A375 (cell line): ENCODE measurements around the gene KRTAP10-10. TPM values are rescaled to one million over a fixed set of nuclear protein-coding genes. Genes with fewer than 3 reads are reported as not detected.

ENCODE experiments used
- small RNA-seq: library from RNA; depleted of rRNA; stranded (forward); fragments of <200 nt; gene quantifications from one replicate; pipeline ENCODE3, GENCODE V24; 2014
- total RNA-seq: library from RNA; depleted of rRNA; stranded (reverse); fragments of >200 nt; shearing (Covaris generic); gene quantifications from 2 replicates; pipeline ENCODE4 v1.2.3, GENCODE V29; 2014; rRNA removed

Gene KRTAP10-10, protein sequence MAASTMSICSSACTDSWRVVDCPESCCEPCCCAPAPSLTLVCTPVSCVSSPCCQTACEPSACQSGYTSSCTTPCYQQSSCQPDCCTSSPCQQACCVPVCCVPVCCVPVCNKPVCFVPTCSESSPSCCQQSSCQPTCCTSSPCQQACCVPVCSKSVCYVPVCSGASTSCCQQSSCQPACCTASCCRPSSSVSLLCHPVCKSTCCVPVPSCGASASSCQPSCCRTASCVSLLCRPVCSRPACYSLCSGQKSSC
- not detected in 2 replicates for total RNA-seq

DNA sequence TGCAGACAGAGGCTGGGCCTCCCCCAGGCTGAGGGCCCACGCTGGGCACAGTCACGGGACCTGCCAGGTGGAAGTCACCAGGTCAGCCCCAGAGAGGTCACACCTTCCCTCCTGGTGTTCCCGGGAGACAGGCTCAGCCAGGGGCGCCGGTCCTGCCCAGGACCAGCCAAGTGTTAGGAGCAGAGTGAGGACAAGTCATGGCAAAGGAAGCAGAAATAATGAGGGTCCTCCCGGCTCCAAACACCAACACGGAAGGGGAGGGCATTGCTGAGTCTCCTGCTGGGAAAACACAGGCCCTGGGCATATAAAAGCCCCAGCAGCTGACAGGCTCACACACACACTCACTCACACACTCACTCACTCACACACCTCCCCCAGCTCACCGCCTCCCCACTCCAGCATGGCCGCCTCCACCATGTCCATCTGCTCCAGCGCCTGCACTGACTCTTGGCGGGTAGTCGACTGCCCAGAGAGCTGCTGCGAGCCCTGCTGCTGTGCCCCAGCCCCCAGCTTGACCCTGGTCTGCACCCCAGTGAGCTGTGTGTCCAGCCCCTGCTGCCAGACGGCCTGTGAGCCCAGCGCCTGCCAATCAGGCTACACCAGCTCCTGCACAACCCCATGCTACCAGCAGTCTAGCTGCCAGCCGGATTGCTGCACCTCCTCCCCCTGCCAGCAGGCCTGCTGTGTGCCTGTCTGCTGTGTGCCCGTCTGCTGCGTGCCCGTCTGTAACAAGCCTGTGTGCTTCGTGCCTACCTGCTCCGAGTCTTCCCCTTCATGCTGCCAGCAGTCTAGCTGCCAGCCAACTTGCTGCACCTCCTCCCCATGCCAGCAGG, at the start of gene KRTAP10-10:
Gene KRTAP10-10 (plus strand): TSS at position 339 of the 833 bp plus-strand sequence. CDS start 62 bp downstream, at position 401.

DNA sequence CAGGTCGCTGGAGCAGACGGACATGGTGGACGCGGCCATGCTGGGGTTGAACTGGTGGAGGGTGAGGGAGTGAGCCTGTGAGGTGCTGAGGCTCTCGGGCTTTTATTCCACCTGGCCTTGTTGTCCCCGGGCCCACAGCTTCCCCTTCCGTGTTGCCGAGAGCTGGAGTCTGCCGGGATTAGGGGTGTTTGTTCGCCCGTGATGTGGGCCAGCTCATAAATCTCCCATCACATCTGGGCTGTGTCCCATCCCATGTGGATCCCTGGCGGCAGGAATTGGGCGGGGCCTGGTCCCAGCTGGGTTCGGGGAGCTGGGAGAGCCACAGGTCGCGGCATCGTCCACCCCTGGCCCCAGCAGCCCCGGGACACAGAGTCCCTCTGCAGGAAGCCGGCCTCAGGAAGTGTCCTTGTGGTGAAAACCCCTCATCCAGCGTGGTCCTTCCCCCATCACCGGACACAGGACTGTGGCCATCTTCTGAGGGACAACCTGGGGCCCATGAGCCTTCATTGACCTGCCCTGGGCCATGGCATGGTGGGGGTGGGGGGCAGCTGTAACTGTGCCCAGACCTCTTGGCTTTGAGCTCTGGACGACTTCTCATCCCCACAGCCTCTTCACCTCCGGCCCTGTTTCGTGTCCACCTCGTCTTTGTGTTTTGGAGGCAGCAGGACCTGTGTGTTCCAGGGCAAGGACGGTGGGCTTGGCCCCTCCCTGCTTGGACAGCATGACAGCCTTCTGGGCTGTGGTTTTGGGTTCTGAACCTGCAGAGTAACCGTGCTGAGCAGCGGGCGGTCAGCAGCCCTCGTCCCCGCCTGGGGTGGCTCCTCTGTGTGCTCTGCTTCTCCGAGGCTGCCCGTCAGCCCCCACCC, 44.5 kb upstream of the KRTAP10-10 start, which contains the start of gene KRTAP10-6:
Gene KRTAP10-6 (minus strand): TSS at position 60 of the 866 bp plus-strand sequence. CDS start 21 bp downstream, at position 39.

GRCh38 chr21:44600118-44600978, 36.8 kb upstream of the KRTAP10-10 start, which contains the start of gene KRTAP10-7:
Gene KRTAP10-7, plus strand, starts transcription at chr21:44600597. Its CDS starts 25 bp downstream, at chr21:44600622.

DNA sequence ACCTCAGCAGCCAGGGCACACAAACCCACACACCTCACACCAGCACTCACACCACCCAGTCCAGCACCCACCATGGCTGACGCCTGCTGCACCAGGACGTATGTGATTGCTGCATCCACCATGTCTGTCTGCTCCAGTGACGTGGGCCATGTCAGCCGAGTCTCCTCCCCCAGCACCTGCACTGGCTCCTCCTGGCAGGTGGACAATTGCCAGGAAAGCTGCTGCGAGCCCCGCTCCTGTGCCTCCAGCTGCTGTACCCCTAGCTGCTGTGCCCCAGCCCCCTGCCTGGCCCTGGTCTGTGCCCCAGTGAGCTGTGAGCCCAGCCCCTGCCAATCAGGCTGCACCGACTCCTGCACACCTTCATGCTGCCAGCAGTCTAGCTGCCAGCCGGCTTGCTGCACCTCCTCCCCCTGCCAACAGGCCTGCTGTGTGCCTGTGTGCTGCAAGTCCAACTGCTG, 25.1 kb upstream of the KRTAP10-10 start, which contains the start of gene KRTAP10-8:
Gene KRTAP10-8 (plus strand): TSS at position 51 of the 458 bp plus-strand sequence. CDS start 22 bp downstream, at position 73.

GRCh38 chr21:44626673-44627143, 10.4 kb upstream of the KRTAP10-10 start, which contains the start of gene KRTAP10-9:
Gene KRTAP10-9, plus strand, starts transcription at chr21:44627093. Its CDS starts 79 bp downstream, at chr21:44627172.

GRCh38 chr21:44646366-44647221, 9.4 kb downstream of the KRTAP10-10 start, which contains the start of gene KRTAP10-11:
Gene KRTAP10-11, plus strand, starts transcription at chr21:44646414. Its CDS starts 45 bp downstream, at chr21:44646459.

GRCh38 chr21:44654576-44655175, 17.5 kb downstream of the KRTAP10-10 start, which contains the start of gene KRTAP12-4:
Gene KRTAP12-4, minus strand, starts transcription at chr21:44654659. Its CDS starts 45 bp downstream, at chr21:44654614.

DNA sequence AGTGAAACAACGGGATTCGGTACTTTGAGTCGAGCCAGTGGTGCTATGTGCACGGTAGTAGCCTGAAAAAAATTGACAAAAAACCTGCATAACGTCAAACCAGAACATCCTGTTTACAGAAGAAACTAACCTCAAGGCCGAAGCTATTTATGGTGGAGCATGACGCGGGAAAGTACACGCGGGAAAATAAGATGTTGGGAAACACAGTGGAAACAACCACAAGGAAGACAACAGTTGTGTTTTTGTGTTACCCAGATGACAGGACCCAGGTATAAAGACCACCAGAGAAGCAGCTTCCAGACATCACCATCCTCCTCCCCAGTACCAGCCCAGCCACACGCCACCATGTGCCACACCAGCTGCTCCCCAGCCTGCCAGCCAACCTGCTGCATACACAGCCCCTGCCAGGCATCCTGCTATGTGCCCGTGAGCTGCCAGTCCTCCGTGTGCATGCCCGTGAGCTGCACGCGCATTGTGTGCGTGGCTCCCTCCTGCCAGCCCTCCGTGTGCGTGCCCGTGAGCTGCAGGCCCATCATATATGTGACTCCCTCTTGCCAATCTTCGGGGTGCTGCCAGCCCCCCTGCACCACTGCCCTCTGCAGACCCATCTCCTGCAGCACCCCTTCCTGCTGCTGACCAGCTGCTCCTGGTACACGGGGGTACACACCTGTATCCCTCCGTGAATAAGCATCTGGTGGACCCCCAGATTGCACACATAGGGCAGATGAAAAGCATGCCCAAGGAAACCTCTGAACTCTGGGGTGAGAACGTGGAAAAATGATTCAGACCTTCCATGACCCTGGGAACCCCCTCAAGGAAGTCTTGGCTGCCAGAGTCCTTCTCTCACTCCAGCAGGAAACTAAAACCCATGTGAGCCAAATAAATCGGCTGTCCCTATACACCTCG, 20.7 kb downstream of the KRTAP10-10 start, which contains the start of gene KRTAP12-3:
Gene KRTAP12-3 (plus strand): TSS at position 298 of the 906 bp plus-strand sequence. CDS start 48 bp downstream, at position 346.

DNA sequence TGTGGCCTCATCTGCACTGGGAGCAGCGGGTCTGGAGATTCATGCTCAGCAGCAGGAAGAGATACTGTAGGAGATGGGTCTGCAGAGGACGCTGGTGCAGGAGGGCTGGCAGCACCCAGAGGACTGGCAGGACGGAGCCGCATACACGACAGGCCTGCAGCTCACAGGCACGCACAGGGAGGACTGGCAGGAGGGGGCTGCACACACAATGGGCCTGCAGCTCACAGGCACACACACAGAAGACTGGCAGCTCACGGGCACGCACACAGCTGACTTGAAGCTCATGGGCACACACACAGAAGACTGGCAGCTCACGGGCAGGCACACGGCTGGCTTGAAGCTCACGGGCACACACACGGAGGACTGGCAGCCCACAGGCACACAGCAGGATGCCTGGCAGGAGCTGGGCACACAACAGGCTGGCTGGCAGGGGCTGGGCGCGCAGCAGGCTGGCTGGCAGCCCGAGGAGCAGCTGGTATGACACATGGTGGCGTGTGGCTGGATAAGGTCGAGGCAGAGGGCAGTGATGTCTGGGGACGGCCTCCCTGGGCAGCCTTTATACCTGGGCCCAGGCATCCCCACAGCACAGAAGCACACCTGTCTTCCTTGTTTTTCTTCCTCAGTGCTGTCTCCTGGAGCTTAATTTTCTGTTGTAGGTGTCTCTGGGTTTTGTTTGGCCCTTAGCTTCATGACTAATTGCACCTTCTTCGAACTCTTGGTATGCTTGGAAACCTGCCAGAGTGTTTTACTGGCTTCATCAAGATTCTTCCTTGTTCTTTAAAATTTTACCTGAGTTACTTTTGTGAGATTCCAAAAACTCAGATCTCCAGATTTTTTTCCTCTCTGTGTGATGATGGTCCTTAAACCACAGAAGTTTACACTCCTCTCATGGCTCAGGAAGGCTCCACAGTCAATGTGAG, 29.5 kb downstream of the KRTAP10-10 start, which contains the start of gene KRTAP12-2:
Gene KRTAP12-2 (minus strand): TSS at position 527 of the 920 bp plus-strand sequence. CDS start 41 bp downstream, at position 486.

DNA sequence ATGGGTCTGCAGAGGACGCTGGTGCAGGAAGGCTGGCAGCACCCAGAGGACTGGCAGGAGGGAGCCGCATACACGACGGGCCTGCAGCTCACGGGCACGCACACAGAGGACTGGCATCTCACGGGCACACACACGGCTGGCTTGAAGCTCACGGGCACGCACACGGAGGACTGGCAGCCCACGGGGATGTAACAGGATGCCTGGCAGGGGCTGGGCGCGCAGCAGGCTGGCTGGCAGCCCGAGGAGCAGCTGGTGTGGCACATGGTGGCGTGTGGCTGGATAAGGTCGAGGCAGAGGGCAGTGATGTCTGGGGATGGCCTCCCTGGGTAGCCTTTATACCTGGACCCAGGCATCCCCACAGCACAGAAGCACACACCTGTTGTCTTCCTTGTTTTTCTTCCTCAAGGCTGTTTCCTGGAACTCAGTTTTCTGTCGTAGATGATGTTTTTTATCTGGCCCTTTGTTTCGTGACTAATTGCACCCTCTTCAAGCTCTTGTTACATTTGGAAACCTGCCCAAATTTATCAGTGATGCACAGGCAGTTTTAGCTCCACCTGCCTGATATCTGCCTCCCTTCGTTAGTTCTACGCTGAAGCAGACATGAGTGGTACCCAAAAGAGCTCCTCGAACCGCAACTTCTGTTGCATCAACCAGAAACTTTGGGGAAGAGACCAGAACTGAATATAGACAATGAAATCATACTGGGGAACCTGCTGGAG, 44.9 kb downstream of the KRTAP10-10 start, which contains the start of gene KRTAP12-1:
Gene KRTAP12-1 (minus strand): TSS at position 303 of the 719 bp plus-strand sequence. CDS start 40 bp downstream, at position 263.

Small RNAs within 50 kb of the gene (small RNA-seq; reads per million reads assigned to genes)
- not detected for gene KRTAP12-6P

Other genes starting within 250 kb of the KRTAP10-10 start
- 0.08 and 0.11 TPM in 2 replicates for gene LRRC3, start 181.8 kb upstream of the KRTAP10-10 start, total RNA-seq
- not detected in 2 replicates for gene KRTAP10-1, start 97.2 kb upstream of the KRTAP10-10 start, total RNA-seq
- not detected in 2 replicates for gene KRTAP10-2, start 85.9 kb upstream of the KRTAP10-10 start, total RNA-seq
- gene KRTAP10-3, start 78.6 kb upstream of the KRTAP10-10 start, total RNA-seq: not detected in 2 replicates
- gene KRTAP10-4, start 63.6 kb upstream of the KRTAP10-10 start, total RNA-seq: not detected in 2 replicates
- not detected in 2 replicates for gene KRTAP10-5, start 56.8 kb upstream of the KRTAP10-10 start, total RNA-seq
- gene KRTAP10-6, start 44.9 kb upstream of the KRTAP10-10 start, total RNA-seq: not detected in 2 replicates
- not detected in 2 replicates for gene KRTAP10-7, start 36.8 kb upstream of the KRTAP10-10 start, total RNA-seq
- gene KRTAP10-8, start 25.3 kb upstream of the KRTAP10-10 start, total RNA-seq: not detected in 2 replicates
- gene KRTAP10-9, start 10.3 kb upstream of the KRTAP10-10 start, total RNA-seq: not detected in 2 replicates
- not detected in 2 replicates for gene KRTAP10-11, start 9.1 kb downstream of the KRTAP10-10 start, total RNA-seq
- gene KRTAP12-4, start 17.3 kb downstream of the KRTAP10-10 start, total RNA-seq: not detected in 2 replicates
- gene KRTAP12-3, start 20.6 kb downstream of the KRTAP10-10 start, total RNA-seq: not detected in 2 replicates
- gene KRTAP12-2, start 29.6 kb downstream of the KRTAP10-10 start, total RNA-seq: not detected in 2 replicates
- not detected in 2 replicates for gene KRTAP12-1, start 44.8 kb downstream of the KRTAP10-10 start, total RNA-seq
- gene KRTAP10-12, start 59.8 kb downstream of the KRTAP10-10 start, total RNA-seq: not detected in 2 replicates
- not detected in 2 replicates for gene TSPEAR, start 74.2 kb downstream of the KRTAP10-10 start, total RNA-seq
- gene UBE2G2, start 164.5 kb downstream of the KRTAP10-10 start, total RNA-seq: 97.2 and 114 TPM in 2 replicates
- 52.6 and 57.9 TPM in 2 replicates for gene SUMO3, start 180.7 kb downstream of the KRTAP10-10 start, total RNA-seq
- gene PTTG1IP, start 236.3 kb downstream of the KRTAP10-10 start, total RNA-seq: 94.1 and 99.0 TPM in 2 replicates